ENCODE results near the gene CPNE4. TPM values are rescaled to one million over a fixed set of nuclear protein-coding genes. Genes with fewer than 3 reads are reported as not detected.

The CPNE4 gene
- total RNA-seq, 1 donor from 2014 or later, result not detected

GRCh38 chr3:131582438-131582837 lies 452.4 kb downstream of the CPNE4 start:
- no peak overlapping the region for H3K4me3 Mint-ChIP-seq (ENCODE audit: unreplicated experiment)
- no peak overlapping the region for H3K27ac Mint-ChIP-seq (ENCODE audit: unreplicated experiment)
- H3K36me3 Mint-ChIP-seq (ENCODE audit: low read depth), result no peaks in the 10 kb centered on the region
- no peaks in the 10 kb centered on the region for H3K4me1 Mint-ChIP-seq (ENCODE audit: low read depth)
- no peaks in the 10 kb centered on the region for H3K9me3 Mint-ChIP-seq (ENCODE audit: low read depth)
- DNase-seq (ENCODE audit: low spot score), result no peak
- TF ChIP-seq CTCF (IDR thresholded peaks at IDR 0.05), result no peak
- peaks cover 14% of the 10 kb centered on the region for H3K27me3 Mint-ChIP-seq (ENCODE audit: low read depth)

GRCh38 chr3:131568460-131568859 lies 466.4 kb downstream of the CPNE4 start:
- Mint-ChIP-seq H3K27me3 (ENCODE audit: low read depth) (peaks cover 40% of the 10 kb centered on the region), H3K27ac (ENCODE audit: unreplicated experiment) (no peak overlapping the region), H3K9me3 (ENCODE audit: low read depth) (no peaks in the 10 kb centered on the region), H3K36me3 (ENCODE audit: low read depth) (no peaks in the 10 kb centered on the region), H3K4me3 (ENCODE audit: unreplicated experiment) (no peak overlapping the region), H3K4me1 (ENCODE audit: low read depth) (no peaks in the 10 kb centered on the region)
- TF ChIP-seq CTCF (IDR thresholded peaks at IDR 0.05), result no peak
- DNase-seq (ENCODE audit: low spot score), result no peak

- Mint-ChIP-seq H3K4me3 (ENCODE audit: unreplicated experiment) (no peak overlapping the region), H3K27me3 (ENCODE audit: low read depth) (peaks cover 47% of the 10 kb centered on the region), H3K36me3 (ENCODE audit: low read depth) (no peaks in the 10 kb centered on the region), H3K4me1 (ENCODE audit: low read depth) (no peaks in the 10 kb centered on the region), H3K27ac (ENCODE audit: unreplicated experiment) (no peak overlapping the region), H3K9me3 (ENCODE audit: low read depth) (no peaks in the 10 kb centered on the region)
- no peak for TF ChIP-seq CTCF (IDR thresholded peaks at IDR 0.05)
- no peak for DNase-seq (ENCODE audit: low spot score)
Observed at GRCh38 chr3:131564812-131565211, 470.0 kb downstream of the CPNE4 start.

GRCh38 chr3:131561511-131561910 lies 473.3 kb downstream of the CPNE4 start:
- H3K4me3 Mint-ChIP-seq (ENCODE audit: unreplicated experiment), result no peak overlapping the region
- no peaks in the 10 kb centered on the region for H3K36me3 Mint-ChIP-seq (ENCODE audit: low read depth)

GRCh38 chr3:131560795-131561194 lies 474.0 kb downstream of the CPNE4 start:
- no peak for TF ChIP-seq CTCF (IDR thresholded peaks at IDR 0.05)
- no peak for DNase-seq (ENCODE audit: low spot score)
- Mint-ChIP-seq H3K27ac (ENCODE audit: unreplicated experiment) (no peak overlapping the region), H3K27me3 (ENCODE audit: low read depth) (peaks cover 56% of the 10 kb centered on the region), H3K4me3 (ENCODE audit: unreplicated experiment) (no peak overlapping the region), H3K9me3 (ENCODE audit: low read depth) (no peaks in the 10 kb centered on the region), H3K36me3 (ENCODE audit: low read depth) (no peaks in the 10 kb centered on the region), H3K4me1 (ENCODE audit: low read depth) (no peaks in the 10 kb centered on the region)

More at GRCh38 chr3:131561511-131561910, 473.3 kb downstream of the CPNE4 start:
- DNase-seq (ENCODE audit: low spot score), result no peak
- Mint-ChIP-seq H3K9me3 (ENCODE audit: low read depth) (no peaks in the 10 kb centered on the region), H3K27ac (ENCODE audit: unreplicated experiment) (no peak overlapping the region), H3K4me1 (ENCODE audit: low read depth) (no peaks in the 10 kb centered on the region), H3K27me3 (ENCODE audit: low read depth) (peaks cover 60% of the 10 kb centered on the region)
- no peak for TF ChIP-seq CTCF (IDR thresholded peaks at IDR 0.05)
